Measurements from ENCODE around the gene OR5AR1.
"Not testable (repeated sequence)": the region's sequence is repeated elsewhere in the genome, so short reads cannot be mapped to it uniquely, and the experiment has no call there.

The OR5AR1 gene

GRCh38 chr11:56663386-56663785 is at the start of gene OR5AR1:
Gene OR5AR1 (plus strand): TSS chr11:56663686. CDS start chr11:56663686, 0 bp downstream.
- no peak for DNase-seq

GRCh38 chr11:56624661-56625110 is 38.8 kb upstream of the OR5AR1 start:
- DNase-seq, result no peak

- no peak for DNase-seq
These were observed 37.5 kb upstream of the OR5AR1 start for GRCh38 chr11:56625946-56626345.

- DNase-seq, result no peak
These were observed 31.2 kb upstream of the OR5AR1 start for GRCh38 chr11:56632329-56632728.

- DNase-seq, result no peak
These were observed 26.6 kb upstream of the OR5AR1 start for GRCh38 chr11:56636861-56637260.

GRCh38 chr11:56637500-56637899 is 26.0 kb upstream of the OR5AR1 start:
- DNase-seq, result no peak

GRCh38 chr11:56642339-56642738 is 21.1 kb upstream of the OR5AR1 start, which contains the start of gene OR5AP2:
Gene OR5AP2 (minus strand): TSS chr11:56642439. CDS start chr11:56642439, 0 bp downstream.
- no peak for DNase-seq

GRCh38 chr11:56659755-56660154 is 3.7 kb upstream of the OR5AR1 start:
- DNase-seq, result no peak

GRCh38 chr11:56670984-56671383 is 7.5 kb downstream of the OR5AR1 start:
- no peak for DNase-seq

- no peak for DNase-seq
These were observed 25.1 kb downstream of the OR5AR1 start for GRCh38 chr11:56688554-56689100.

GRCh38 chr11:56691179-56691578 is 27.7 kb downstream of the OR5AR1 start:
- DNase-seq, result not testable (repeated sequence)

GRCh38 chr11:56693428-56693827 is 29.9 kb downstream of the OR5AR1 start:
- DNase-seq, result no peak

- DNase-seq, result no peak
These were observed 35.3 kb downstream of the OR5AR1 start, which contains the start of gene OR9G1 for GRCh38 chr11:56698795-56699194. Gene OR9G1 (plus strand): TSS chr11:56699095. CDS start chr11:56700388, 1,293 bp downstream.

GRCh38 chr11:56700242-56700913 is 36.9 kb downstream of the OR5AR1 start:
- DNase-seq, result no peak

GRCh38 chr11:56700914-56701485 is 37.5 kb downstream of the OR5AR1 start:
- DNase-seq, result no peak

- DNase-seq, result no peak
These were observed 42.4 kb downstream of the OR5AR1 start for GRCh38 chr11:56705784-56706396.

GRCh38 chr11:56706486-56706885 is 43.0 kb downstream of the OR5AR1 start:
- no peak for DNase-seq

GRCh38 chr11:56714206-56714605 is 50.7 kb downstream of the OR5AR1 start:
- DNase-seq, result no peak

All from NCI-H1694 treated with DMSO at 0.1 percent for 48 hours (cell line).